Stimulated activated naive CD4-positive, alpha-beta T cell (primary cell): ENCODE measurements around the gene PTAFR.
"Not testable (repeated sequence)": the region's sequence is repeated elsewhere in the genome, so short reads cannot be mapped to it uniquely, and the experiment has no call there.

Experiments
- DNase-seq, 6 experiments: peaks; one replicate each; lab custom pipeline; 2025; lab: John Stamatoyannopoulos, UW

PTAFR gene

DNA sequence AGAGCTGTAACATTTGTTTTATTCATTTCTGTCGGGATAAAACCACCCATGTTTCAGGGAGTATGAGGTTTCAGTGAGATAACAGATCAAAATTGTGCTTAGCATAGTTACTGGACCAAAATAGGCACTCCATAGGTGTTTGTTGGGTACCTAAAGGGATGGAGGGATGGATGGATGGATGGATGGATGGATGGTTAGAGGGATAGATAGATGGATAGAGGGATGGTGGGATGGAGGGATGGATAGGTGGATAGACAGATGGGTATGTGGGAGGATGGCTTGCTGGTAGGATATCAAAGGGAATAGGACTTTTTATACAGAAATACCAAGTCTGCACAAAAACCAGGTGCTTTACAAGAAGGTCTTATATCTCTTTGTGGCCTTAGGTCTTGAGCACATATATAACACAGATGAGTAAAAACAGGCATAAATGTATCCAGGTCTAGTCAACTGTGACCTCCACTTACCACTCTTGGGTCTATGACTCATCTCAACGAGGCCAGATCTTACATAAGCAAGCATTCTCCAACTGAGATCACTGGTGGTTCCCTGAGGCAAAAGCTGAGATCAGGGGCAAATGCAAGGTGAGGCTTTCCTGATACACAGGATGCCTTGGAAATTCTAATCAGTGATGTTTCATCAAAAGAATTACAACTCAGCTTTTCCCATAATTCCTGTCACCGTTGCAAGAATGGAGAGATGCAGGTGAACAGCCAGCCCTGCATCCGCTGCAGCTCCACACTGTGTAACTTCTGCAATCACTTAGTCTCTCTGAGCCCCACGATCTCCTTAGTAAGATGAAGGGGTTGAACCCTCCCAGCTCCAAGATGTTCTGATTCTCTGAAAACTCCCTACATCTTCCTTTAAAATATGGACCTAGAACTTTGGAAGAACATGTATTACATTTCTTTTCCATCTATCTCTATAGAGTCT lies 32.0 kb downstream of the PTAFR start:
- no peak for DNase-seq

- DNase-seq, result no peak
Observed at GRCh38 chr1:28143496-28144202, 32.8 kb downstream of the PTAFR start.

DNA sequence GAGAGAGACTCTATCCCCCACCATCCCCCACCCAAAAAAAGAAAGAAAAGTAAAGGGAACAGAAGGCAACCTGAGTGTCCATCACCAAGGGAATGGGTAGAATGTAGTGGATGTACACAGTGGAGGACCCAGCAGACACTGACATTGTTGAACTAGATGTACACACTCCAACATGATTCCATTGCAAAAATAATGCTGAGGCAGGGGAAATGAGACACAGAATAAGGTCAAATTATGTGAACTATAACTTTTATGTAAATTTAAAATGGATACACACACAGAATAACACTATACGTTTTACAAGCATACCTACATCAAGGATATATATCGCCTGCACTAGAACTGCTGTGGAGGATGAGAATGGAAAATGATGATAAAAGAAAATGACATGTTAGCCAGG lies 34.8 kb downstream of the PTAFR start:
- no peak for DNase-seq

- DNase-seq, result not testable (repeated sequence)
Observed at GRCh38 chr1:28139866-28140265, 36.6 kb downstream of the PTAFR start.

DNA sequence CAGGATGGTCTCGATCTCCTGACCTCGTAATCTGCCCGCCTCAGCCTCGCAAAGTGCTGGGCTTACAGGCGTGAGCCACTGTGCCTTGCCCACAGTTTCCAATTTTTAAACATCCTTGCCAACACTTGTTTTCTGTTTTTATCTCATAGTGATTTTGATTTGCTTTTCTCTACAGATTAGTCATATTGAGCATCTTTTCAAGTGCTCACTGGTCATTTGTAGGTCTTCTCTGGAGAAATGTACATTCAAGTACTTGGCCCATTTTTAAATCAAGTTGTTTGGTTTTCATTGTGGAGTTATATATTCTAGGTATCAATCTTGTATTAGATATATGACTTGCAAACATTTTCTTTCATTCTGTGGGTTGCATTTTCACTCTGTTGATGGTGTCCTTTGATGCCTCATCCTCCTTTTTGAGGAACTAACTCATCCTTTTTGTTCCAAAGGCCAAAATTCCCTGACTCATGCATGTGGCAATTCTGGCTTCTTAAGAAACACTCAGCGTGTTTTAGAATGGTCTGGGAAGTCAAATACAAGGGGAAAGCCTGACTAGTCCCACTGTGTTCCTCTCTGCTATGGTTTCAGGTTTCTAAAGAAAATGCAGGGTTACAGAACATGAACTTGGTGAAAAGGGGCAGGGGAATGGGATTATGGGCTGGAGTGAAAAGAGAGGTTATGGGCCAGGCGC lies 37.3 kb downstream of the PTAFR start:
- no peak for DNase-seq

GRCh38 chr1:28136922-28137613 lies 39.4 kb downstream of the PTAFR start:
- DNase-seq, result no peak

- DNase-seq, result no peak
Observed at GRCh38 chr1:28136169-28136921, 40.1 kb downstream of the PTAFR start.

DNA sequence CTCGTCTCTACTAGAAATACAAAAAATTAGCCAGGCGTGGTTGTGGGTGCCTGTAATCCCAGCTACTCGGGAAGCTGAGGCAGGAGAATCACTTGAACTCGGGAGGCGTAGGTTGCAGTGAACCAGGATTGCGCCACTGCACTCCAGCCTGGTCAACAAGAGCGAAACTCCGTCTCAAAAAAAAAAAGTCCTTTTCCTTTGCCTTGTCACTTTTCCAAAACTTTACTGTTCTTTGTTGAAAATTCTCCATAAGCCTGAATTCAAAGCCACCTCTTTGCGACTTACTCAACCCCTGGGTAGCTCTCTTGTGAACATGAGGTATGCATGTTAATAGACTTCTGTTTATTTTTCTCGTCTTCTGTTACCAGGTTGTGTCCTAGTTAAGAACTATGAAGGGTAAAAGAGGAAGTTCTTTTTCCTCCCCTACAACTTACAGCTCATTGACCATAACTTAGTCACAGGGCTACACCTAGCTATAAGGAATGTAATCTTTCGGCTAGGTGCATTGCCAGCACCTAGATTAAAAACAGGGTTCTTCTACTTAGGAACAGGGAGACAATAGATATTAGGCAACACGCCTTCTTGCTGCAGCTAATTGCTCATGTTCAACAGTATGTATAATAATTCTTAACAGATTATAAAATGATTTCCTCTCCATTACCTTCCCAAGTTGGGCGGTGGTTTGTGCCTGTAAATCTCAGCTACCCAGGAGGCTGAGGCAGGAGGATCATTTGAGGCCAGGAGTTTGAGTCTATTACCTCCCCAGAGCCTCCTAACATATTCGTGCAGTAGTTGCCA lies 40.9 kb downstream of the PTAFR start:
- DNase-seq, result no peak

DNA sequence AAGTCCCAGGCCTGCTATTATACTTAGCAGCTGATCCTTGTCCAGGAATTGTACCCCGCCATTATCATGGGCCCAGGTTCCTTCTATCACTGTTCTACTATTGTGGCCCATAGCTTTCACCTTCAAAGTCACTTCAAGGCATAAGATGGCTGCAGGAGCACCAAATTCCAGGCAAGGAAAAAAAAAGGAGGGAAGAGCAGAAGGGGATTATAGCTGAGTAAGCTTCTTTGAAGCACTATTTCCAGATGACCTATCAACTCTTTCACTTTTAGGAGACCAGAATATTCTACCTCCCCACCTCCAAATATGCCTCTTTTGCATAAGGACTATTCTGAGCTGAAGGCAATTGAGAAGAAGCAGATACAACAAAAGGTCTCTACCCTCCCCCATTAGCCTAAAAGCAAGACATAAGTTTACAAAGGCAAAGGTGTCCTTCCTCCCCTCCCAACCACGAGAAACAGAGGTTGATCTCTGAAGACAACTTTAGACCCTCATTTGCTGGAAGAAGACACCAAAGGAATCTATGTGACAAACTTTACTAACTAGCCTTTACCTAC lies 41.8 kb downstream of the PTAFR start:
- DNase-seq, result no peak

- no peak for DNase-seq
Observed at GRCh38 chr1:28132171-28133167, 44.0 kb downstream of the PTAFR start.

DNA sequence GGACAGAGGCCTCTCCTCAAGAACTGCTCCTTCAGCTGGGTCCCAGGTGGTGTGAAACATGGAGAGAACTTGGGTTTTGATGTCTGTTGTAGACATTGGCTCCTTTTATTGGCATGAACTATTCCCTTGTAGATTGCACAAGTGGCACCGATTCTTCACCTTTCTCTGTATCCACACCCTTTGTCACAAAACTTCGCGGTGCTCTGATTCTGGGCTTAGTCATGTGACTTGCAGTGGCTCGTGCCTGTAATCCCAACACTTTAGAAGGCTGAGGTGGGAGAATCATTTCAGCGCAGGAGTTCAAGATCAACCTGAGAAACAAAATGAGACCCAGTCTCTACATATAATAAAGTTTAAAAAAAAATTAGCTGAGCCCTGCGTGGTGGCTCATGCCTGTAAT lies 45.6 kb downstream of the PTAFR start:
- DNase-seq, result no peak

GRCh38 chr1:28129150-28129549 lies 47.3 kb downstream of the PTAFR start:
- DNase-seq, result no peak

DNA sequence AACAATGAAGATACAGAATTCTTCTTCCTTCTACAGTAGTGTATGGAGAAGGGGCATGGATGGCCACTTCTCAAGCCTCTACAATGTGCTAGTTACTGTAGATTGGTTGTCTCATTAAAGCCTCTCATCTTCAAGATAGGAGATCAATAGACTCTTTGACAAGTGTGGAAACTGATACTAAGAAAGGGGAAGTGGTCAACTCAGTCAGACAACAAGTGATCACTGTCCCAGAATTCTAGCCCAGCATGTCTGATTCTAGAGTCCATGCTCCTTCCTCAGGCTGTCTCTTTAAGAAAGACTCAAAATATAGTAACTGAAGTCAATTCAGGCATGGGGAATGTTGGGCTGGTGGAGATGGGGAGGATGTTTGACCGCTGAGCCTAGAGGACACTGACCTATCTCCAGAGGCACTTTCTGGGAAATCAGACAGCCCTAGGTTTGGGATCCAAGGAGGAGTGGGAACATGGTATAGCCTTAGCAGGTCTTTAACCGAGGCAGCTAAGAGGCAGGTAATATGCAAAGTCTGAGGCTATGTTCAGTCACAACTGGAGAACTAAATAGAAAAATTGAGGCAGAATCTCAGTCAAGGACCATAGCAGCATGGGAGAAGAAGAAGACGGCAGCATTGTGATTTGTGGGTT lies 48.8 kb downstream of the PTAFR start:
- no peak for DNase-seq

GRCh38 chr1:28126783-28127490 lies 49.6 kb downstream of the PTAFR start:
- no peak for DNase-seq

DNA sequence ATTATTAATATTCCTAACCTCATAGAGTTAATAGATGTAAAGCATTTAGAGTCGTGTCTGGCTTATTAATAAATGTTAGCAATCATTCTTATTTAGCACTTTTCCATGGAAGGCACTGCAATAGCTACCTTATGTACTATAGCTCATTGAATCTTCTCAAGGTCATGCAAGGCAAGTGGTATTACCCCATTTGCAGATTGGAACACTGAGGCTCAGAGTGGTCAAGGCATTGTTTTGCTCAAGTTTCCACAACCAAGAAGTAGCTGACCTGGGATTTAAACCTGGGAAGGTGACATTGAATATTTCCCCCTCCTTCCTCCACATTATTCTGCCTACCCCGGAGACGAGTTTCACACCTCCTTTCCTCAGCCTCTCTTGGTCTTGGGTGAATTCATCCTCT lies 50.3 kb downstream of the PTAFR start:
- no peak for DNase-seq

GRCh38 chr1:28123461-28123961 lies 53.0 kb downstream of the PTAFR start:
- no peak for DNase-seq

DNA sequence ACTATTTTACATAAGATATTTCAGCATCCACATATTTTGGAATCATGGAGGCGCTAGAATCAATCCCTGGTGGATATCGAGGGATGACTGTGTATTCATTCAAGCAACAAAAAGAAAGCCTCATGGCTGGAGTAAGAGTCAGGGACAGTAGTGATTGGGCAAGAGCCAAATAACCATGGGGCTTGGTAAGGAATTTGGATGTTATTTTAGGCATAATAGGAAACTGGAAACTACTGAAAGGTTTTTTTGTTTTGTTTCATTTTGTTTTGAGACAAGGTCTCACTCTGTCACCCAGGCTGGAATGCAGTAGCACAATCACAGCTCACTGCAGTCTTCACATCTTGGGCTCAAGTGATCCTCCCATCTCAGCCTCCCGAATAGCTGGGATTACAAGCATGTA lies 54.3 kb downstream of the PTAFR start:
- DNase-seq, result no peak

- no peak for DNase-seq
Observed at GRCh38 chr1:28119556-28119955, 56.9 kb downstream of the PTAFR start.
